NB4 (cell line): ENCODE data around the gene RPL18.

ENCODE experiments used
- DNase-seq: peaks from one replicate; pipeline ENCODE4 v3.0.0; 2010; ENCODE audit warnings: low read depth
- H3K4me3 ChIP-seq: one replicate; pipeline ENCODE4 v1.5.1; 2011; ENCODE audit warnings: mild to moderate bottlenecking, low read depth, low read length, moderate library complexity
- MYC ChIP-seq: IDR thresholded peaks from 2 replicates; pipeline ENCODE4 v1.6.1; 2011; ENCODE audit warnings: low read depth, low read length
- POLR2A ChIP-seq: IDR thresholded peaks from 2 replicates; pipeline ENCODE4 v1.6.1; 2011; ENCODE audit warnings: mild to moderate bottlenecking; ENCODE audit not compliant: insufficient read length; ENCODE audit errors: extremely low read depth
- TF ChIP-seq, protein P1 (sequence below): IDR thresholded peaks from one replicate; pipeline ENCODE4 v1.5.1; 2012; ENCODE audit warnings: low read depth, low read length
- TF ChIP-seq, protein P2 (sequence below): IDR thresholded peaks from 2 replicates; pipeline ENCODE4 v1.6.1; 2011; ENCODE audit warnings: low read depth, low read length

Gene RPL18

DNA sequence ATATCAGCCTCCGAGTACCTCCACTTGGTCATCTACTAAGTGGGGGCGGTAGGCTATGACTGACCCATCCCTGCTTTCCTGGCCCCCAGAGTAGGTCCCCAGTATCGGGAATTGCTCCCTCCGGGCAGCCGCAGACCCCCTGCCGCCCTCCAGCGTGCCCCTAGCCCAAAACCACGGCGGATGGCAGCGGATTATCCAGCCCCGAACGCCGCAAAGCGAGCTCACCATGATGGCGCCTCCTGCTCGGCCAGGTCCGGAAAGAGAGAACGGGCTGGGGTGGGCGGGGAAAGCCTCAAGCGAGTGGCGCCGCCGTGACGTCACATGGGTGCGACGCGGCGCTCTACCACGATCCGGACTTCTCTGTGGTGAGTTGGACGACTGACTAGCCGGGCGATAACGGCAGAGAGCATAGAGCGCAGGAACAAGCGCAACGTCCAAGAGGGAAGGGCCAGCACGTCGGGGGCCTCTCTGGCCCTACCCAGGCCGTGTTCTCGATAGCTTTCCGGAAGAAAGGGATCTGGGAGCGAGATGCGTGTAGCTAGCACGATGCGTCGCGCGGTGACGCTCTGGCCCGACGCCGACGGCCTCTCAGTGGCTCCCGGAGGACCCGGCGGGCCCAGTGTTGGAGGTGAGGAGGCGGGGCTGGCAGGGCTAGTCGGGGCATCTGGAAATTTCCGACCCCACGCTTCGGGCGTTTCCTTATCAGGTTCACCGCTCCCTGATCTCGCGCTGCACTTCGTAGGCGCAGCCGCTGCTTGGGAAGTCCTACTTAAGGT is at the start of gene RPL18, which contains the start of gene SPHK2:
RPL18 (minus strand) TSS at position 263 of the 776 bp plus-strand sequence; CDS start at position 228, 35 bp downstream.
SPHK2 (plus strand) TSS at position 591 of the 776 bp plus-strand sequence. CDS start 1,009 bp downstream, outside the sequence.
- no peak for TF ChIP-seq POLR2A
- TF ChIP-seq, protein P1, sequence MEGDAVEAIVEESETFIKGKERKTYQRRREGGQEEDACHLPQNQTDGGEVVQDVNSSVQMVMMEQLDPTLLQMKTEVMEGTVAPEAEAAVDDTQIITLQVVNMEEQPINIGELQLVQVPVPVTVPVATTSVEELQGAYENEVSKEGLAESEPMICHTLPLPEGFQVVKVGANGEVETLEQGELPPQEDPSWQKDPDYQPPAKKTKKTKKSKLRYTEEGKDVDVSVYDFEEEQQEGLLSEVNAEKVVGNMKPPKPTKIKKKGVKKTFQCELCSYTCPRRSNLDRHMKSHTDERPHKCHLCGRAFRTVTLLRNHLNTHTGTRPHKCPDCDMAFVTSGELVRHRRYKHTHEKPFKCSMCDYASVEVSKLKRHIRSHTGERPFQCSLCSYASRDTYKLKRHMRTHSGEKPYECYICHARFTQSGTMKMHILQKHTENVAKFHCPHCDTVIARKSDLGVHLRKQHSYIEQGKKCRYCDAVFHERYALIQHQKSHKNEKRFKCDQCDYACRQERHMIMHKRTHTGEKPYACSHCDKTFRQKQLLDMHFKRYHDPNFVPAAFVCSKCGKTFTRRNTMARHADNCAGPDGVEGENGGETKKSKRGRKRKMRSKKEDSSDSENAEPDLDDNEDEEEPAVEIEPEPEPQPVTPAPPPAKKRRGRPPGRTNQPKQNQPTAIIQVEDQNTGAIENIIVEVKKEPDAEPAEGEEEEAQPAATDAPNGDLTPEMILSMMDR, result peak; percentile 7
- peak; percentile 100 for DNase-seq
- peak within 1 kb of the TSS; percentile 68 for H3K4me3 ChIP-seq

DNA sequence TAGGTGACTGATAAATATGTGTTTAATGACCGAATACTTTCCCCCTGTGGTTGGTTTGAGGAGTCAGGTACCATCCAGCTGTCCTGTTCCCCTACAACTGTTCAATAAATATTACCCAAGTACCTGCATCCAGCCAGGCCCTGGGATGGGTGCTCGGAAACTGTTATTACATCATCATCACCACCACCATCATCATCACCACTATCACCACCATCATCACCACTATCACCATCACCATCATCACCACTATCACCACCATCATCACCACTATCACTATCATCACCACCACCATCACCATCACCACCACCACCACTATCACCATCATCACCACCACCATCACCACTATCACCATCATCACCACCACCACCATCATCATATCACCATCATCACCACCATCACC is 49.8 kb upstream of the RPL18 start:
- no peak overlapping the region for H3K4me3 ChIP-seq
- TF ChIP-seq, protein P1, result no peak
- TF ChIP-seq POLR2A (no peak), MYC (no peak)
- TF ChIP-seq, protein P2, sequence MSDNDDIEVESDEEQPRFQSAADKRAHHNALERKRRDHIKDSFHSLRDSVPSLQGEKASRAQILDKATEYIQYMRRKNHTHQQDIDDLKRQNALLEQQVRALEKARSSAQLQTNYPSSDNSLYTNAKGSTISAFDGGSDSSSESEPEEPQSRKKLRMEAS, result no peak
- no peak for DNase-seq

DNA sequence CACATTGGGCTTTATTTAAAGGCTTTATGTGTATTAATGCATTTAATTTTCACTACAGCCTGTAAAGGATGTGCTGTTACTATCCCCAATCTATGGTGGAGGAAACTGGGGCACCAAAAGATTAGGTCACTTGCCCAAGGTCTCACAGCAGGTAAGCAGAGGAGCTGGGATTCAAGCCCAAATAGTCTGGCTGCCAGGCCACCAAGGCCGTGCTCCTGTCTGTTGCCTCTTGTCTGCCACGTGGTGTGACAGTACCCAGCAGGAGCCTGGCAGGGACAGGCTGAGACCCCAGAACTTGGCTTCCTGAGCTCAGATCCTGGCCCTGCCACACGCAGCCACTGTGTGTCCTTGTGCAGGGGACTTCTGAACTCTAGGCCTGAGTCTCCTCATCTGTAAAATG is 49.4 kb upstream of the RPL18 start:
- DNase-seq, result no peak
- TF ChIP-seq, protein P1, result no peak
- no peak for TF ChIP-seq POLR2A
- TF ChIP-seq MYC, result no peak
- TF ChIP-seq, protein P2, result 0 out of 2 replicates have a peak, but pooled peaks have one; percentile 10
- no peak overlapping the region for H3K4me3 ChIP-seq

DNA sequence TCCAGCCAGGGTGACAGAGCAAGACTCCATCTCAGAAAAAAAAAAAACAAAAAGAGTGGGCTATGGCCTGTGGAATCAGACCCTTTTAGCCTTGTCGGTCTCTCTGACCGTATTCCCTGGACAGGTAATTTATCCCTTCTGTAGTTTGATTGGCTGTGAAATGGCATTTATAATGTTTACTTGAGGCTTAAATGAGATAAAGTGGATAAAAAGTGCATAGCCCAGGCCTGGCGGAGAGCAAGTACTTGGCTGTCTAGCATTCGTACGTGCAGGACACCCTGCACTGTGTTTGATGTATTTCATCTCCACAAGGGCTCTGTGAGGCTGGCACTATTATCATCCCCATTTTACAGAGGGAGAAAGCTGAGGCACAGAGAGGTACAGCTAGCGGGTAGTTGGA is 46.8 kb upstream of the RPL18 start:
- no peak for TF ChIP-seq MYC
- DNase-seq, result no peak
- no peak overlapping the region for H3K4me3 ChIP-seq

DNA sequence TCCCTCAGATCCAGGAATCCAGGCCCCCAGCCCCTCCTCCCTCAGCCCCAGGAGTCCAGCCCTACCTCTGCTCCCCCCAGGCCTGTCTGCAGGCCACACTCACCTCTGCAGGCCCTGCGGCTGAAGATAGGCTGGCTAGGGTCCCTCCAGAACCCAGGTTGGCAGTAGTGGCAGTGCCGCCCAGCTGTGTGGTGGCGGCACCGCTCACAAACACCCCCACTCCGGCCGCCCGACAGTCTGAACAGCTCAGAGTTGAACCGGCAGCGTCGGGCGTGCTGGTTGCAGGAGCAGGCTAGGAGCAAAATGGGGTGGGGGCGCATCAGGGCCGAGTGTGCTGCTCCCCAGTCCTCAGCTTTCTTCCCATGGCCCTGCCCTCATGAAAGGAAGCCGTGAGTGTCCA is 45.5 kb upstream of the RPL18 start:
- TF ChIP-seq POLR2A, result no peak
- TF ChIP-seq, protein P2, result no peak
- TF ChIP-seq MYC, result no peak
- TF ChIP-seq, protein P1, result no peak
- H3K4me3 ChIP-seq, result no peak overlapping the region
- no peak for DNase-seq

DNA sequence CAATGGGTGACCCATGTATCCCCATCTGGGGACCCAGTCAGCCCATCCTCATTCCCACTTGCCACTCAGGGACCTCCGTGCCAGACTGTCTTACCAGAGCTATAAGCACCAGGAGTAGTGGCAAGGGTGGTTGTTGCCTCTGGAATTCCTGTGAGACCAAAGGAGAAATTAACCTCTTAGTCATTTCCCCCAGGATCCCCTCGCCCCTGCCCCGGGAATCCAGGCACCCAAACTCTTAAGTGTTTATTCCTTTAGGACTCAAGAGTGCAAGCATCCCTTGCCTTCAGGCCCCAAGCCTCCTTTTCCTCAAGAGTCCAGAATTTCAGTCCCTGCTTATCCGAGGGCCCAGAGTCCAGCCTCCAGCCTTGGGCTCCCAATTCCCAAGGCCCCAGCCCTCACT is 44.7 kb upstream of the RPL18 start:
- no peak overlapping the region for H3K4me3 ChIP-seq
- no peak for DNase-seq
- TF ChIP-seq MYC (no peak), POLR2A (no peak)
- TF ChIP-seq, protein P2, result no peak
- TF ChIP-seq, protein P1, result no peak
